ENCODE measurements around the gene MCUB.
"Not testable (repeated sequence)": the region's sequence is repeated elsewhere in the genome, so short reads cannot be mapped to it uniquely, and the experiment has no call there.

The MCUB gene

DNA sequence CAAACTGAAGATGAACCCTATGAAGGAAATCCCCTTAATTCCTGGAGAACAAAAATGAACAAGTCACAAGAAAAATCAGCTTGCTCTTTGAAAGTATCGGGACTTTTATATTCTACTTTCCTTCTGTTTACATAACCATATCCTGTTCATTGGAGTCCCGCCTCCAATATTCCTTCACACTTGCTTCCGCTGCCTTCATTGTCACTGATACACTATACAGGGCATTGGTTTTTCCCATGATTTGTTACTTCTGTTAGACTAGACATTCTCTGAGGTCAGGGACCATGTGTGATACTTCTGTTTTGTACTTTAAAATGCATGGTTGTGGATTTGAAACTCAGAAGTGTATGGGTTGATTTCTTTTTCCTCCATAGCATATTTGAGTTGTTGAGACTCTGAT, 18.8 kb downstream of the MCUB start:
- no peak for DNase-seq (ENCODE audit: low read depth in 2 of 2)

GRCh38 chr4:109579997-109580396, 20.0 kb downstream of the MCUB start:
- DNase-seq (ENCODE audit: low read depth in 2 of 2): not testable (repeated sequence)

GRCh38 chr4:109588176-109588575, 28.1 kb downstream of the MCUB start:
- peak; percentile 3 to 14 for DNase-seq (ENCODE audit: low read depth in 2 of 2)

GRCh38 chr4:109589119-109589518, 29.1 kb downstream of the MCUB start:
- DNase-seq (ENCODE audit: low read depth in 2 of 2): no peak

DNA sequence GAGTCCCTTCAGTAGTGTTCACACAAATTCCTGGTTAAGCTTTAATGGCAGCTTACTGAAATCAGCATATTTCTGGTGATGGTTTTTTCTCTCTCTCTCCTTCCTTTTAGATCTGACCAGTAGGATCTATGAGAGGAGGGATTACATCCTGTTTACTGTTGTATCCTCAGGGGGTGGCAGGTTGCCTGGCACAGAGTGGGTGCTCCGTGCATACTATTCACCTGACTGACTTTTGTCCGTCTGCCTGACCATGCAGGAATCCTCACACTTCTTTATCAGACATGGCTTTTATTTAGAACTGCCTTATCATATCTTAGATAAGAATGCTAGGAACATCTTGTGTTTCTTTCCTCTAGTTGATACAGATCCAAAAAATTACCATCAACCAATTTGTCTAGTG, 29.6 kb downstream of the MCUB start:
- no peak for DNase-seq (ENCODE audit: low read depth in 2 of 2)

DNA sequence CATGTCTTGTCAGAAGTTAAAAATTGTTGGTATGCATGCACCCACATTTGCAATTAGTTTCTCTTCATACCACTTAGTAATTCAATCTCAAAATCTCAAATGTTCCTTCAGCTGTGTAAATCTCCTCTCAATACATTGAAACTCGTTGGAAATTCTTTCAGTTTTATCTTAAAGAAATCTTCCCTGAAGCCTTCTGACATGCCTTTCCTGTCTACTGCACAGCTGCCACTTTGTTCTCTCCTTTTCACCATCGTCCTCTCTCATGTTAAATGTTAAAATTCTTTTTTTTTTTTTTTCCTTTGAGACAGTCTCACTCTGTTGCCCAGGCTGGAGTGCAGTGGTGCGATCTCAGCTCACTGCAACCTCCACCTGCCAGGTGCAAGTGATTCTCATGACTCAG, 30.9 kb downstream of the MCUB start:
- DNase-seq (ENCODE audit: low read depth in 2 of 2): no peak

- DNase-seq (ENCODE audit: low read depth in 2 of 2): no peak
Measured at GRCh38 chr4:109592367-109592766, 32.3 kb downstream of the MCUB start.

DNA sequence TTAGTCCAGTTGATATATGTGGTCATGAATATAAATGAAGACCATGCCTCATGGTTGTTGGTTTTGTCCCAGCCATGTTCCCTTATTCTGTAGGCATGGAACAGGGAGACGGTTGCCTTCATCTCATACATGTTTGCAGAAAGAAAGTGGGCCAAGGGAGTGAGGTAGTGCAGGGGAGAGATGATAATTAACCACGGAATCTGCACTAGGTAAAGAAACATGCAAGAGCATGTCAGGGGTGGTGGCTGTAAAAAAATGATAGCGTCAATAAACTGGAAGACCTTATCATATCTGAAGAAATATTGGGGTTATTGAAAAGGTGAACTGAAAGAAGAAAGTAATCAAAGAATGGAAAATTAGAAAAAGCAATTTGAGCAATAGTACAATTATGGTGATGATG, 35.1 kb downstream of the MCUB start:
- DNase-seq (ENCODE audit: low read depth in 2 of 2): not testable (repeated sequence)

DNA sequence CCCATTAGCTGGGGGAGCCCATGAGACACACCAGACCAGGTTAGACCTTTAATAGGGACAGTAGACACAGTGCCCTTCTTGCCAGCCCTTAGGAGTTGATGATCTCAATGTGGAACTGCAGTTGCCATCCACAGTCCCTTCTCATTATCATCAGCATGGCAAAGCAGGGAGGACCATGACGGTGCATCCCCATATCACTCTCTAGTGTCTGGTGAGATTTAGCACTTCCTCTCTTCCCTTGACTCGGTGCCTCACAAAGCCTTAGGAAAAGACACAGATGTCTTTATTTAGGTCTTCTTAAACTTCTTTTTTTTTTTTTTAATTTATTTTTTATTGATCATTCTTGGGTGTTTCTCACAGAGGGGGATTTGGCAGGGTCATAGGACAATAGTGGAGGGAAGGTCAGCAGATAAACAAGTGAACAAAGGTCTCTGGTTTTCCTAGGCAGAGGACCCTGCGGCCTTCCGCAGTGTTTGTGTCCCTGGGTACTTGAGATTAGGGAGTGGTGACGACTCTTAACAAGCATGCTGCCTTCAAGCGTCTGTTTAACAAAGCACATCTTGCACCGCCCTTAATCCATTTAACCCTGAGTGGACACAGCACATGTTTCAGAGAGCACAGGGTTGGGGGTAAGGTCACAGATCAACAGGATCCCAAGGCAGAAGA, 36.5 kb downstream of the MCUB start:
- not testable (repeated sequence) for DNase-seq (ENCODE audit: low read depth in 2 of 2)

GRCh38 chr4:109599046-109599652, 39.1 kb downstream of the MCUB start:
- no peak for DNase-seq (ENCODE audit: low read depth in 2 of 2)

GRCh38 chr4:109600431-109600830, 40.4 kb downstream of the MCUB start:
- DNase-seq (ENCODE audit: low read depth in 2 of 2): no peak

- DNase-seq (ENCODE audit: low read depth in 2 of 2): no peak
Measured at GRCh38 chr4:109601336-109601735, 41.3 kb downstream of the MCUB start.

GRCh38 chr4:109607976-109608375, 47.9 kb downstream of the MCUB start:
- no peak for DNase-seq (ENCODE audit: low read depth in 2 of 2)

DNA sequence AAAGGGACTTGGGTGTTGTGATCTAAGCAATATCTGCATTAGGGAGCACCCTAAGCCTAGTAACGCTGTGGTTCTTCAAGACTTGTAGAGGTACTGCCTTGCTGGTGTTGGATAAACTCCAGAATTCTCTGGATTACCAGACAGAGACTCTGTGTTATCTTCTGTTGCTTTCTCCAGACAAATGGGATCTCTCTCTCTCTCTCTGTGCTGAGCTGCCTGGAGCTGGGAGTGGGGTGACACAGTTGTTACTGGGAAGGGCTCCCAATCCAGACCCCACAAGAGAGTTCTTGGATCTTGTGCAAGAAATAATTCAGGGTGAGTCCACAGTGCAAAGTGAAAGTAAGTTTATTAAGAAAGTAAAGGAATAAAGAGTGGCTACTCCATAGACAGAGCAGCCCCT, 48.8 kb downstream of the MCUB start:
- no peak for DNase-seq (ENCODE audit: low read depth in 2 of 2)

DNA sequence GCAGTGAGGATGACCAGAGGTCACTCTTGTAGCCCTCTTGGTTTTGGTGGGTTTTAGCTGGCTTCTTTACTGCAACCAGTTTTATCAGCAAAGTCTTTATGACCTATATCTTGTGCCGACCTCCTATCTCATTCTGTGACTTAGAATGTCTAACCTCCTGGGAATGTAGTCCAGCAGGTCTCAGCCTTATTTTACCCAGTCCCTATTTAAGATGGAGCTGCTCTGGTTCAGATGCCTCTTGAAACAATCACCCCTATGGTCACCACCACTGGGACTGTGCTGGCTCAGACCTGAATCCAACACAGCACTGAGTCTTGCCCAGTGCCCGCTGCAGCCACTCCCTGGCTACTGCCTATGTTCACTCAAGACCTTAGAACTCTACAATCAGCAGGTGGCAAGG, 49.4 kb downstream of the MCUB start:
- DNase-seq (ENCODE audit: low read depth in 2 of 2): no peak

- no peak for DNase-seq (ENCODE audit: low read depth in 2 of 2)
Measured at GRCh38 chr4:109610489-109610888, 50.4 kb downstream of the MCUB start.

GRCh38 chr4:109611045-109611646, 51.1 kb downstream of the MCUB start:
- no peak for DNase-seq (ENCODE audit: low read depth in 2 of 2)

GRCh38 chr4:109614015-109614414, 54.0 kb downstream of the MCUB start:
- no peak for DNase-seq (ENCODE audit: low read depth in 2 of 2)

DNA sequence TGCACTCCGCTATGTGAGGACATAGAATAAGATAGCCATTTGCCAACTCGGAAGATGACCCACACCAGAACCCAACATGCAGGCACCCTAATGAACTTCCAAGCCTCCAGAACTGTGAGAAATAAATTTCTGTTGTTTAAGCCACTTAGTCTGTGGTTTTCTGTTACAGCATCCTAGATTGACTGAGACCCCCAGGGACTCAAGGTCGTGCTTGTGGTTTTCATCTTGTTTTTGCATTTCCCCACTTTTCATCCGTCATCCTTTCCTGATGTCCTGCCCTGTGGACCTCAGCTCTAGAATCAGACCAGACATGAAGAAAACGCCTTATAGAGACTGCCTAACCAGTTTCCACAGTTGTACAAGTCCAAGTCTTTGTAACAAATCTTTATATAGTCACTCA, 54.4 kb downstream of the MCUB start:
- DNase-seq (ENCODE audit: low read depth in 2 of 2): no peak

GRCh38 chr4:109615742-109616141, 55.7 kb downstream of the MCUB start:
- no peak for DNase-seq (ENCODE audit: low read depth in 2 of 2)

DNA sequence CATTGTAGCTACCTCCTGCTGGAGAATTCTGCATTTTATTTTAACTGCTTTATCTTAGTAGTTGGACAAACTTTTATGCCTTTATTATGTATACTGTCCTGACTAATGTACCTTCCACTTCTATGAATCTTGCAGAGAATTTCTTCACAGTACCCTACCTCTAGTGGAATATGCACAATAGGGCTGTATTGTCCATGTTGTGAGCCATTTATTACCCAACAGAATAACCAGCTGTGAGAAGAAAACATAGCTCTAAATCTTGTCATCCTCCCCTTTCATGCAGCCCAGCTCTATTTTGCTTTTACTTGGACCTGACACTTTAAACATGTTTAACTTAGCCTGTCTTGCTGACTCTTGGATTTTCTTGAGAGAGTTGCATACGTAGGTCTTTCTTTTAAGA, 56.2 kb downstream of the MCUB start:
- DNase-seq (ENCODE audit: low read depth in 2 of 2): no peak

- no peak for DNase-seq (ENCODE audit: low read depth in 2 of 2)
Measured at GRCh38 chr4:109622626-109623025, 62.6 kb downstream of the MCUB start.

DNA sequence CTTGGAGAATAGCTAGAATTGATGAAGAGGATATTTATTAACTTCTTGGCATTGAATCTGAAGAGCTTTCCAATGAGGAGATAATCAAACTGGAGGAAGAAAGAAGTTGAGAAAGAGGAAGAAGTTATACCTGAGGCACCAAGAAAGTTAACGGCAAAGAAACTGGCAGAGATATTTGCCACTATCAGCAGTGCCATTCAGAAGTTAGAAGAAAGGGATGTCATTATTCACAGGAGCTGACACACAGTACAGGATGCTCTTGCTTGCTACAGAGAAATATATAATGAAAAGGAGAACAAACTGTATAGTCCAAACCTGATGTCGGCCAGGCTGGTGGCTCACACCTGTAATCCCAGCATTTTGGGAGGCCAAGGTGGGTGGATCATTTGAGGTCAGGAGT, 64.5 kb downstream of the MCUB start:
- DNase-seq (ENCODE audit: low read depth in 2 of 2): no peak

All from activated CD8-positive, alpha-beta memory T cell treated with anti-CD3 and anti-CD28 coated beads for 4 hours (primary cell).